Bronchial epithelial cell (primary cell): ENCODE results near the gene KAT2B. TPM values are rescaled to one million over a fixed set of nuclear protein-coding genes. Genes with fewer than 3 reads are reported as not detected.

Experiments
- DNase-seq: peaks from one replicate; pipeline ENCODE4 v3.0.0-alpha.2; 2010; ENCODE audit warnings: low read depth
- FAIRE-seq: peaks from 2 replicates; lab custom pipeline; 2011; peaks lifted over from hg19 to GRCh38; lab: Jason Lieb, UNC
- H3K27me3 ChIP-seq: 2 replicates; pipeline ENCODE4 v1.5.1; 2011; ENCODE audit warnings: low read length; ENCODE audit not compliant: control insufficient read depth, insufficient read depth
- H3K36me3 ChIP-seq: 2 replicates; pipeline ENCODE4 v1.5.1; 2011; ENCODE audit warnings: low read length; ENCODE audit not compliant: control insufficient read depth, insufficient read depth
- H3K4me3 ChIP-seq: 2 replicates; pipeline ENCODE4 v1.5.1; 2011; ENCODE audit warnings: mild to moderate bottlenecking, low read depth, low read length, control low read depth
- CTCF ChIP-seq: IDR thresholded peaks from 2 replicates; pipeline ENCODE4 v1.5.1; 2011; ENCODE audit warnings: mild to moderate bottlenecking, moderate library complexity, low read length, control low read depth, inconsistent platforms; ENCODE audit not compliant: insufficient read depth, severe bottlenecking
- total RNA-seq: library from RNA; depleted of rRNA; stranded (reverse); fragments of >200 nt; gene quantifications from 2 replicates; pipeline ENCODE4 v1.2.1, GENCODE V29; 2014

Gene KAT2B
- total RNA-seq, 1 donor from 2014 or later: 1.6 TPM

- FAIRE-seq: no peak
- TF ChIP-seq CTCF: no peak
- no peaks in the 10 kb centered on the region for H3K36me3 ChIP-seq
- no peak overlapping the region for H3K4me3 ChIP-seq
- H3K27me3 ChIP-seq: no peaks in the 10 kb centered on the region
- peak; percentile 90 for DNase-seq
Observed at GRCh38 chr3:20064387-20064786, 24.1 kb downstream of the KAT2B start.

GRCh38 chr3:20064796-20065564 lies 24.7 kb downstream of the KAT2B start:
- no peaks in the 10 kb centered on the region for H3K36me3 ChIP-seq
- H3K4me3 ChIP-seq: no peak overlapping the region
- no peak for TF ChIP-seq CTCF
- DNase-seq: peak; percentile 80
- no peaks in the 10 kb centered on the region for H3K27me3 ChIP-seq
- no peak for FAIRE-seq

- FAIRE-seq: no peak
- TF ChIP-seq CTCF: no peak
- no peak for DNase-seq
- no peaks in the 10 kb centered on the region for H3K36me3 ChIP-seq
- H3K4me3 ChIP-seq: no peak overlapping the region
- no peaks in the 10 kb centered on the region for H3K27me3 ChIP-seq
Observed at GRCh38 chr3:20066079-20066478, 25.8 kb downstream of the KAT2B start.

- DNase-seq (peak; percentile 63), FAIRE-seq (no peak)
- TF ChIP-seq CTCF: no peak
- H3K4me3 ChIP-seq: no peak overlapping the region
- H3K36me3 ChIP-seq: no peaks in the 10 kb centered on the region
- H3K27me3 ChIP-seq: no peaks in the 10 kb centered on the region
Observed at GRCh38 chr3:20066850-20067617, 26.8 kb downstream of the KAT2B start.

- H3K4me3 ChIP-seq: no peak overlapping the region
- peak; percentile 47 for DNase-seq
- no peak for FAIRE-seq
- H3K27me3 ChIP-seq: no peaks in the 10 kb centered on the region
- no peak for TF ChIP-seq CTCF
- no peaks in the 10 kb centered on the region for H3K36me3 ChIP-seq
Observed at GRCh38 chr3:20068512-20069177, 28.4 kb downstream of the KAT2B start.
